H1 (cell line): ENCODE data around the gene ARID2. TPM values are rescaled to one million over a fixed set of nuclear protein-coding genes. Genes with fewer than 3 reads are reported as not detected.

Source experiments
- RFX5 ChIP-seq: IDR thresholded peaks from 2 replicates; pipeline ENCODE4 v1.6.1; 2011; ENCODE audit warnings: low read depth, low read length, improper control_type of control experiment, borderline replicate concordance
- polyA plus RNA-seq, 7 experiments: library from polyadenylated mRNA; depleted of rRNA in 3 of 7; stranded (reverse) in 5 of 7; unstranded in 2 of 7; fragments of >200 nt in 5 of 7; fragments of 200-250 nt in 2 of 7; gene quantifications; 1 replicate in 5 of 7; 2 replicates in 1 of 7; 4 replicates in 1 of 7; pipeline versions ENCODE4 v1.2.1 to v1.2.3, GENCODE V29; 2011 to 2013; ENCODE audit warnings: missing spikeins in 2 of 7, mixed read lengths in 2 of 7
- total RNA-seq: library from RNA; stranded (reverse); fragmentation: NEBNext Ultra II Directional; extraction: Animal tissue kit (Norgen Biotek cat#: 25700); gene quantifications from 2 replicates; pipeline ENCODE4 v1.2.1, GENCODE V29; 2021
- TF ChIP-seq, protein P1 (sequence below): fragments of 300-600 bp; sonication (generic); IDR thresholded peaks from 2 replicates; pipeline ENCODE4 v1.7.1; 2012; ENCODE audit warnings: low read length, moderate library complexity, mild to moderate bottlenecking, inconsistent platforms; ENCODE audit not compliant: insufficient replicate concordance

The ARID2 gene
- total and polyA plus RNA-seq, 2 of the 8 experiments (the other 6 are each of a cell fraction or from before 2014, with no cell fraction given), result 32.0 to 45.2 TPM

GRCh38 chr12:45828402-45828801 is 98.9 kb downstream of the ARID2 start (continued):
- TF ChIP-seq, protein P1, sequence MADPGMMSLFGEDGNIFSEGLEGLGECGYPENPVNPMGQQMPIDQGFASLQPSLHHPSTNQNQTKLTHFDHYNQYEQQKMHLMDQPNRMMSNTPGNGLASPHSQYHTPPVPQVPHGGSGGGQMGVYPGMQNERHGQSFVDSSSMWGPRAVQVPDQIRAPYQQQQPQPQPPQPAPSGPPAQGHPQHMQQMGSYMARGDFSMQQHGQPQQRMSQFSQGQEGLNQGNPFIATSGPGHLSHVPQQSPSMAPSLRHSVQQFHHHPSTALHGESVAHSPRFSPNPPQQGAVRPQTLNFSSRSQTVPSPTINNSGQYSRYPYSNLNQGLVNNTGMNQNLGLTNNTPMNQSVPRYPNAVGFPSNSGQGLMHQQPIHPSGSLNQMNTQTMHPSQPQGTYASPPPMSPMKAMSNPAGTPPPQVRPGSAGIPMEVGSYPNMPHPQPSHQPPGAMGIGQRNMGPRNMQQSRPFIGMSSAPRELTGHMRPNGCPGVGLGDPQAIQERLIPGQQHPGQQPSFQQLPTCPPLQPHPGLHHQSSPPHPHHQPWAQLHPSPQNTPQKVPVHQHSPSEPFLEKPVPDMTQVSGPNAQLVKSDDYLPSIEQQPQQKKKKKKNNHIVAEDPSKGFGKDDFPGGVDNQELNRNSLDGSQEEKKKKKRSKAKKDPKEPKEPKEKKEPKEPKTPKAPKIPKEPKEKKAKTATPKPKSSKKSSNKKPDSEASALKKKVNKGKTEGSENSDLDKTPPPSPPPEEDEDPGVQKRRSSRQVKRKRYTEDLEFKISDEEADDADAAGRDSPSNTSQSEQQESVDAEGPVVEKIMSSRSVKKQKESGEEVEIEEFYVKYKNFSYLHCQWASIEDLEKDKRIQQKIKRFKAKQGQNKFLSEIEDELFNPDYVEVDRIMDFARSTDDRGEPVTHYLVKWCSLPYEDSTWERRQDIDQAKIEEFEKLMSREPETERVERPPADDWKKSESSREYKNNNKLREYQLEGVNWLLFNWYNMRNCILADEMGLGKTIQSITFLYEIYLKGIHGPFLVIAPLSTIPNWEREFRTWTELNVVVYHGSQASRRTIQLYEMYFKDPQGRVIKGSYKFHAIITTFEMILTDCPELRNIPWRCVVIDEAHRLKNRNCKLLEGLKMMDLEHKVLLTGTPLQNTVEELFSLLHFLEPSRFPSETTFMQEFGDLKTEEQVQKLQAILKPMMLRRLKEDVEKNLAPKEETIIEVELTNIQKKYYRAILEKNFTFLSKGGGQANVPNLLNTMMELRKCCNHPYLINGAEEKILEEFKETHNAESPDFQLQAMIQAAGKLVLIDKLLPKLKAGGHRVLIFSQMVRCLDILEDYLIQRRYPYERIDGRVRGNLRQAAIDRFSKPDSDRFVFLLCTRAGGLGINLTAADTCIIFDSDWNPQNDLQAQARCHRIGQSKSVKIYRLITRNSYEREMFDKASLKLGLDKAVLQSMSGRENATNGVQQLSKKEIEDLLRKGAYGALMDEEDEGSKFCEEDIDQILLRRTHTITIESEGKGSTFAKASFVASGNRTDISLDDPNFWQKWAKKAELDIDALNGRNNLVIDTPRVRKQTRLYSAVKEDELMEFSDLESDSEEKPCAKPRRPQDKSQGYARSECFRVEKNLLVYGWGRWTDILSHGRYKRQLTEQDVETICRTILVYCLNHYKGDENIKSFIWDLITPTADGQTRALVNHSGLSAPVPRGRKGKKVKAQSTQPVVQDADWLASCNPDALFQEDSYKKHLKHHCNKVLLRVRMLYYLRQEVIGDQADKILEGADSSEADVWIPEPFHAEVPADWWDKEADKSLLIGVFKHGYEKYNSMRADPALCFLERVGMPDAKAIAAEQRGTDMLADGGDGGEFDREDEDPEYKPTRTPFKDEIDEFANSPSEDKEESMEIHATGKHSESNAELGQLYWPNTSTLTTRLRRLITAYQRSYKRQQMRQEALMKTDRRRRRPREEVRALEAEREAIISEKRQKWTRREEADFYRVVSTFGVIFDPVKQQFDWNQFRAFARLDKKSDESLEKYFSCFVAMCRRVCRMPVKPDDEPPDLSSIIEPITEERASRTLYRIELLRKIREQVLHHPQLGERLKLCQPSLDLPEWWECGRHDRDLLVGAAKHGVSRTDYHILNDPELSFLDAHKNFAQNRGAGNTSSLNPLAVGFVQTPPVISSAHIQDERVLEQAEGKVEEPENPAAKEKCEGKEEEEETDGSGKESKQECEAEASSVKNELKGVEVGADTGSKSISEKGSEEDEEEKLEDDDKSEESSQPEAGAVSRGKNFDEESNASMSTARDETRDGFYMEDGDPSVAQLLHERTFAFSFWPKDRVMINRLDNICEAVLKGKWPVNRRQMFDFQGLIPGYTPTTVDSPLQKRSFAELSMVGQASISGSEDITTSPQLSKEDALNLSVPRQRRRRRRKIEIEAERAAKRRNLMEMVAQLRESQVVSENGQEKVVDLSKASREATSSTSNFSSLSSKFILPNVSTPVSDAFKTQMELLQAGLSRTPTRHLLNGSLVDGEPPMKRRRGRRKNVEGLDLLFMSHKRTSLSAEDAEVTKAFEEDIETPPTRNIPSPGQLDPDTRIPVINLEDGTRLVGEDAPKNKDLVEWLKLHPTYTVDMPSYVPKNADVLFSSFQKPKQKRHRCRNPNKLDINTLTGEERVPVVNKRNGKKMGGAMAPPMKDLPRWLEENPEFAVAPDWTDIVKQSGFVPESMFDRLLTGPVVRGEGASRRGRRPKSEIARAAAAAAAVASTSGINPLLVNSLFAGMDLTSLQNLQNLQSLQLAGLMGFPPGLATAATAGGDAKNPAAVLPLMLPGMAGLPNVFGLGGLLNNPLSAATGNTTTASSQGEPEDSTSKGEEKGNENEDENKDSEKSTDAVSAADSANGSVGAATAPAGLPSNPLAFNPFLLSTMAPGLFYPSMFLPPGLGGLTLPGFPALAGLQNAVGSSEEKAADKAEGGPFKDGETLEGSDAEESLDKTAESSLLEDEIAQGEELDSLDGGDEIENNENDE, result no peak
- TF ChIP-seq RFX5, result no peak
